Endodermal cell (in vitro differentiated cells): ENCODE measurements around the gene AHRR. TPM values are rescaled to one million over a fixed set of nuclear protein-coding genes. Genes with fewer than 3 reads are reported as not detected.

Experiments
- DNase-seq: peaks from one replicate; pipeline ENCODE4 v3.0.0-alpha.2; 2017
- H3K27ac ChIP-seq: 2 replicates; pipeline ENCODE4 v1.5.1; 2013; ENCODE audit warnings: mild to moderate bottlenecking, low read depth, low read length, moderate library complexity
- H3K27me3 ChIP-seq: 2 replicates; pipeline ENCODE4 v1.6.1; 2013; ENCODE audit warnings: mild to moderate bottlenecking, low read length, moderate library complexity; ENCODE audit not compliant: insufficient read depth, control insufficient read depth, poor library complexity, severe bottlenecking
- H3K36me3 ChIP-seq: 2 replicates; pipeline ENCODE4 v1.7.0; 2013; ENCODE audit warnings: mild to moderate bottlenecking, low read length, moderate library complexity; ENCODE audit not compliant: control insufficient read depth, insufficient read depth
- H3K4me1 ChIP-seq: one replicate; pipeline ENCODE4 v1.7.0; 2013; ENCODE audit warnings: low read length; ENCODE audit not compliant: control insufficient read depth, insufficient read depth
- H3K4me3 ChIP-seq: 2 replicates; pipeline ENCODE4 v1.5.1; 2013; ENCODE audit warnings: mild to moderate bottlenecking, low read length, moderate library complexity
- H3K9ac ChIP-seq: 2 replicates; pipeline ENCODE4 v1.6.1; 2013; ENCODE audit warnings: mild to moderate bottlenecking, low read length, moderate library complexity; ENCODE audit not compliant: poor library complexity, severe bottlenecking; ENCODE audit errors: extremely low read depth
- H3K9me3 ChIP-seq: 2 replicates; pipeline ENCODE4 v1.6.1; 2013; ENCODE audit warnings: mild to moderate bottlenecking, low read length, moderate library complexity; ENCODE audit not compliant: control insufficient read depth
- H3K27ac Mint-ChIP-seq: 2 replicates; pipeline ENCODE4 v1.8.0; 2020; ENCODE audit warnings: mixed read lengths
- H3K27me3 Mint-ChIP-seq: 2 replicates; pipeline ENCODE4 v1.8.0; 2021; ENCODE audit warnings: mild to moderate bottlenecking, mixed read lengths; ENCODE audit not compliant: insufficient read depth
- H3K36me3 Mint-ChIP-seq: 2 replicates; pipeline ENCODE4 v1.8.0; 2020; ENCODE audit warnings: low read depth, mixed read lengths
- H3K4me1 Mint-ChIP-seq: 2 replicates; pipeline ENCODE4 v1.8.0; 2020; ENCODE audit warnings: mixed read lengths
- H3K4me3 Mint-ChIP-seq: 2 replicates; pipeline ENCODE4 v1.8.0; 2020; ENCODE audit warnings: mild to moderate bottlenecking, moderate library complexity, mixed read lengths
- H3K9me3 Mint-ChIP-seq: 2 replicates; pipeline ENCODE4 v1.8.0; 2020; ENCODE audit warnings: mild to moderate bottlenecking, mixed read lengths
- WGBS, 2 experiments: methylation state at CpG; one replicate each; pipeline versions ENCODE4 v1.1.5 to v1.1.7; 2013; ENCODE audit warnings: missing lambda C conversion rate in 2 of 2, mixed read lengths in 1 of 2; ENCODE audit not compliant: insufficient coverage in 1 of 2, insufficient read length in 1 of 2; 5-methylcytosine and 5-hydroxymethylcytosine counted together
- total RNA-seq, 2 donors: library from RNA; stranded (reverse); fragmentation: NEBNext Ultra II Directional in 1 of 2; extraction: Animal tissue kit (Norgen Biotek cat#: 25700) in 1 of 2; gene quantifications; 2 replicates in 1 of 2; 3 replicates in 1 of 2; pipeline ENCODE4 v1.2.1, GENCODE V29; 2021
- TF ChIP-seq, protein P1 (sequence below): fragments of 200-600 bp; sonication (generic); conservative IDR thresholded peaks from 2 replicates; pipeline ENCODE4 v1.5.0; 2021; ENCODE audit warnings: antibody characterized with exemption, mild to moderate bottlenecking

AHRR gene
- total RNA-seq, 2 donors from 2014 or later, result 1.4 to 2.0 TPM

DNA sequence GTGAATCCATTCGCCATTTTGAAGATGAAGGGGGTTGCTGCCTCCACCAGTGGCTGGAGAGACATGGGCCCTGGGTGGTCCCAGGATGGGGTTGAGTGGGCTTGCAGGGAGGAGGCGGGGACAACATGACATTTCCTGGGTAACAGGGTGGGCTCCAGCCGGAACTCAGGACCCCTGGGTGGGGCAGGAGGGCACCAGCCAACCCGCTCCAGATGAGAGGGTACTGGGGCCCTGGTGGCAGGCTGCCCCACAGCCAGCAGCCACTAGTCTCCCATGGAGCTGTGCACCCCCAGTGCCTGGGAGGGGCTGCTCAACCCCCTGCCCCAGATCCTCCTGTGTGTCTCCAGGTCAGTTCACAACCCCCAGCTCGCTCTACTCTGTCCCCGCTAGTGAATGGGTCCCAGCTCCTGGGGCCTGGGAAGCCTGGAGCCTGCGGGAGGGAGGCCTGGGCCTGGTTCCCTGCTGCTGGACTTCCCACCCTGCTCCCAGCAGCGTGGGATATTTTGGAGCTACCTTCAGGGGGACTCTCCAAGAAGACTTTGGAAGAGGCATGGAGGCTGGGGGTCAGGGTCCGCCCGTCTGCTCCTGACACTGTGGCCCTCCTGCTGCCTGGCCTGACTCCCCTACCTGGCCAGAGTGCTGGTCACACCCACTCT, 55.9 kb downstream of the AHRR start:
- Histone ChIP-seq H3K4me1 (no peaks in the 10 kb centered on the region), H3K9ac (no peak overlapping the region), H3K36me3 (no peaks in the 10 kb centered on the region), H3K27ac (no peak overlapping the region), H3K9me3 (no peaks in the 10 kb centered on the region), H3K4me3 (no peak overlapping the region), H3K27me3 (peaks cover 35% of the 10 kb centered on the region)
- Mint-ChIP-seq H3K27ac (no peak overlapping the region), H3K36me3 (no peaks in the 10 kb centered on the region), H3K9me3 (peaks cover 5% of the 10 kb centered on the region), H3K4me3 (no peak overlapping the region), H3K4me1 (no peaks in the 10 kb centered on the region), H3K27me3 (peaks cover 22% of the 10 kb centered on the region)
- peak; percentile 36 for DNase-seq
- WGBS, 2 experiments, result 92 to 96% methylated on average over 6 to 10 of the region's 10 CpGs
- TF ChIP-seq, protein P1, sequence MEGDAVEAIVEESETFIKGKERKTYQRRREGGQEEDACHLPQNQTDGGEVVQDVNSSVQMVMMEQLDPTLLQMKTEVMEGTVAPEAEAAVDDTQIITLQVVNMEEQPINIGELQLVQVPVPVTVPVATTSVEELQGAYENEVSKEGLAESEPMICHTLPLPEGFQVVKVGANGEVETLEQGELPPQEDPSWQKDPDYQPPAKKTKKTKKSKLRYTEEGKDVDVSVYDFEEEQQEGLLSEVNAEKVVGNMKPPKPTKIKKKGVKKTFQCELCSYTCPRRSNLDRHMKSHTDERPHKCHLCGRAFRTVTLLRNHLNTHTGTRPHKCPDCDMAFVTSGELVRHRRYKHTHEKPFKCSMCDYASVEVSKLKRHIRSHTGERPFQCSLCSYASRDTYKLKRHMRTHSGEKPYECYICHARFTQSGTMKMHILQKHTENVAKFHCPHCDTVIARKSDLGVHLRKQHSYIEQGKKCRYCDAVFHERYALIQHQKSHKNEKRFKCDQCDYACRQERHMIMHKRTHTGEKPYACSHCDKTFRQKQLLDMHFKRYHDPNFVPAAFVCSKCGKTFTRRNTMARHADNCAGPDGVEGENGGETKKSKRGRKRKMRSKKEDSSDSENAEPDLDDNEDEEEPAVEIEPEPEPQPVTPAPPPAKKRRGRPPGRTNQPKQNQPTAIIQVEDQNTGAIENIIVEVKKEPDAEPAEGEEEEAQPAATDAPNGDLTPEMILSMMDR, result no peak

DNA sequence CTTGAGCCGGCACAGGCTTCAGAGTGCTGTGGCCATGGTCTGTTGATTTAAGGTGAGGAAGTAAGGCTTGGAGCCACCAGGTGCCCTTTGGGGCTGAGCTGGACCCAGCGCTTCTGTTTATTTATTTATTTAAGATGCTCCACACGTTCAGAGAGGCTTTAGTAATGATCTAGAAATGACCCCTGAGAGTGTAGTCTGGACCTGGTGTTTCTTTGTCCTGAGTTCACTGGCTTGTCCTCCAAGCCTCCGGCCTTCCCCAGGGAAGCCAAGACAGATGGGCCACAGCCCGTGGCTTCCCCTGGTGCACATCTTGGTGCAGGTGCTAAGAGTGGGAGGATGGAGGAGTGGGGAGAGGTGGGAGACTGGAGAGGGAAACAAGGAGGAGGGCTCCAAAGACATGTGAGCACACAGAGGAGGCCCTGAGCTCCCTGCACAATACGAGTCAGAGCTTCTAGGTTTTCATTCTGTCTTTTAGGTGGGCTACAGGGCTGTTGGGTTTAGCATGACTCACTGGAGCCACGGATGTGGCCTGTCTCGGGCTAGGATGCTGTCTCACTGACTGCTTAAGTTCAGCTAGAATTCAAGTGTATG, 56.9 kb downstream of the AHRR start:
- H3K36me3 Mint-ChIP-seq, result no peaks in the 10 kb centered on the region
- Histone ChIP-seq H3K4me3 (no peak overlapping the region), H3K36me3 (no peaks in the 10 kb centered on the region), H3K27me3 (peaks cover 25% of the 10 kb centered on the region), H3K27ac (no peak overlapping the region), H3K9ac (no peak overlapping the region), H3K9me3 (no peaks in the 10 kb centered on the region), H3K4me1 (no peaks in the 10 kb centered on the region)
- peaks cover 5% of the 10 kb centered on the region for H3K9me3 Mint-ChIP-seq
- peak; percentile 24 for DNase-seq
- no peaks in the 10 kb centered on the region for H3K4me1 Mint-ChIP-seq
- TF ChIP-seq, protein P1, result no peak
- no peak overlapping the region for H3K27ac Mint-ChIP-seq
- H3K4me3 Mint-ChIP-seq, result no peak overlapping the region
- 88 to 98% methylated on average over 6 to 8 of the region's 8 CpGs for WGBS, 2 experiments
- H3K27me3 Mint-ChIP-seq, result peaks cover 20% of the 10 kb centered on the region

DNA sequence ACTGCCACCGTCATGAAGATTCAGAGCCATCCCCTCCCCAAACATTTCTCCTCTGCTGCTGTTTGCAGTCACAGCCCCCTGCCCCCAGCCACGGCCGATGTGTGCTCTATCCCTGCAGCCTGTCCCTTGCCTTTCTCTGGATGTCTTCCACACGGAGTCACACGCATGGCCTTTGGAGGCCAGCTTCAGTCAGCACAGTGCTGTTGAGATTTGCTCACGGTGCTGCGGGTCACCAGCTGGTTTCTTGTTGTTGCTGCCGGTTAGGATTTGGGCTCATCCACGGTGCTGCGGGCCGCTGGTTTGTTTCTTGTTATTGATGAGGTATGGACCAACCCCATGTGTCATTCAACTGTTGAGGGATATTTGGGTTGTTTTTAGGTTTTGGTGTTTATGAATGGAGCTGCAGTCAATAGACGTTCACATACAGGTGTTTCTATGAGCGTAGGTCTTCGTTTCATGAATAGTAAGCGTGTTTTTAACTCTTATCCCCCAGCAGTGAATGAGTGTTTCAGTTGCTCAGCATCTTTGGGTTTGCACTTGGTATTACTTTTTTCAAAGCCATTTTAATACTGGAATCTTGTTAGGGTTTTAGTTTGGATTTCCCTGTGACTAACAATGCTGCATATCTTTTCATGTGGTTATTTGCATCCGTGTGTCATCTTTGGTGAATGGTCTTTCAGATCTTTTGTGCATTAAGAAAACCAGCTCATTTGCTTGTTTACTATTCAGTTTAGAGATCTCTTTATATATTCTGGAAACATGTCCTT, 57.6 kb downstream of the AHRR start:
- peaks cover 19% of the 10 kb centered on the region for H3K27me3 Mint-ChIP-seq
- Histone ChIP-seq H3K9ac (no peak overlapping the region), H3K4me1 (no peaks in the 10 kb centered on the region), H3K36me3 (no peaks in the 10 kb centered on the region), H3K9me3 (no peaks in the 10 kb centered on the region), H3K4me3 (no peak overlapping the region), H3K27me3 (peaks cover 18% of the 10 kb centered on the region), H3K27ac (no peak overlapping the region)
- H3K36me3 Mint-ChIP-seq, result no peaks in the 10 kb centered on the region
- no peak overlapping the region for H3K4me3 Mint-ChIP-seq
- peak; percentile 27 for DNase-seq
- no peaks in the 10 kb centered on the region for H3K4me1 Mint-ChIP-seq
- 86 to 91% methylated on average over 12 to 16 of the region's 16 CpGs for WGBS, 2 experiments
- peaks cover 5% of the 10 kb centered on the region for H3K9me3 Mint-ChIP-seq
- TF ChIP-seq, protein P1, result no peak
- H3K27ac Mint-ChIP-seq, result no peak overlapping the region
